ENCODE measurements around the gene RALGPS1.

GRCh38 chr9:127088724-127089615 is 174.4 kb downstream of the RALGPS1 start:
- no peak for TF ChIP-seq CTCF (IDR thresholded peaks at IDR 0.05 in 4 of 5, conservative IDR thresholded peaks at IDR 0.05 in 1 of 5)
- no peak for TF ChIP-seq POLR2A (IDR thresholded peaks at IDR 0.05)

Data from gastrocnemius medialis (tissue), 4 donors.